Measurements from ENCODE around the gene SLC9B1.
"Not testable (repeated sequence)": the region's sequence is repeated elsewhere in the genome, so short reads cannot be mapped to it uniquely, and the experiment has no call there.

The SLC9B1 gene

GRCh38 chr4:103011378-103012025 lies 8.0 kb downstream of the SLC9B1 start:
- FAIRE-seq, result no peak
- DNase-seq (ENCODE audit: insufficient read length, low spot score), result no peak

GRCh38 chr4:103010804-103011203 lies 8.7 kb downstream of the SLC9B1 start:
- FAIRE-seq, result no peak

GRCh38 chr4:103008875-103009729 lies 10.4 kb downstream of the SLC9B1 start:
- DNase-seq (ENCODE audit: insufficient read length, low spot score) (peak; percentile 46), FAIRE-seq (no peak)

More at GRCh38 chr4:103010804-103011203, 8.7 kb downstream of the SLC9B1 start:
- DNase-seq (ENCODE audit: insufficient read length, low spot score), result no peak

- FAIRE-seq (no peak), DNase-seq (ENCODE audit: insufficient read length, low spot score) (no peak)
Observed at GRCh38 chr4:103002551-103002950, 17.0 kb downstream of the SLC9B1 start.

GRCh38 chr4:102994803-102995202 lies 24.7 kb downstream of the SLC9B1 start:
- DNase-seq (ENCODE audit: insufficient read length, low spot score) (no peak), FAIRE-seq (no peak)

GRCh38 chr4:102993985-102994384 lies 25.5 kb downstream of the SLC9B1 start:
- not testable (repeated sequence) for FAIRE-seq; DNase-seq (ENCODE audit: insufficient read length, low spot score)

- DNase-seq (ENCODE audit: insufficient read length, low spot score), result no peak
- FAIRE-seq, result no peak
Observed at GRCh38 chr4:102988429-102989020, 31.0 kb downstream of the SLC9B1 start.

GRCh38 chr4:102981005-102981404 lies 38.5 kb downstream of the SLC9B1 start:
- FAIRE-seq (no peak), DNase-seq (ENCODE audit: insufficient read length, low spot score) (no peak)

GRCh38 chr4:102961813-102962212 lies 57.7 kb downstream of the SLC9B1 start:
- DNase-seq (ENCODE audit: insufficient read length, low spot score); FAIRE-seq: not testable (repeated sequence)

- FAIRE-seq (no peak), DNase-seq (ENCODE audit: insufficient read length, low spot score) (no peak)
Observed at GRCh38 chr4:102959496-102959895, 60.0 kb downstream of the SLC9B1 start.

GRCh38 chr4:102945066-102945465 lies 74.4 kb downstream of the SLC9B1 start:
- no peak for FAIRE-seq
- no peak for DNase-seq (ENCODE audit: insufficient read length, low spot score)

GRCh38 chr4:102938063-102938462 lies 81.4 kb downstream of the SLC9B1 start:
- not testable (repeated sequence) for FAIRE-seq; DNase-seq (ENCODE audit: insufficient read length, low spot score)

GRCh38 chr4:102935716-102936115 lies 83.8 kb downstream of the SLC9B1 start:
- FAIRE-seq (no peak), DNase-seq (ENCODE audit: insufficient read length, low spot score) (no peak)

- not testable (repeated sequence) for FAIRE-seq; DNase-seq (ENCODE audit: insufficient read length, low spot score)
Observed at GRCh38 chr4:102919697-102920096, 99.8 kb downstream of the SLC9B1 start.

- DNase-seq (ENCODE audit: insufficient read length, low spot score) (no peak), FAIRE-seq (no peak)
Observed at GRCh38 chr4:102918859-102919258, 100.6 kb downstream of the SLC9B1 start.

GRCh38 chr4:102901804-102902203 lies 117.7 kb downstream of the SLC9B1 start:
- DNase-seq (ENCODE audit: insufficient read length, low spot score) (no peak), FAIRE-seq (no peak)

GRCh38 chr4:102897610-102898009 lies 121.9 kb downstream of the SLC9B1 start:
- FAIRE-seq; DNase-seq (ENCODE audit: insufficient read length, low spot score): not testable (repeated sequence)

GRCh38 chr4:102896547-102896946 lies 123.0 kb downstream of the SLC9B1 start:
- DNase-seq (ENCODE audit: insufficient read length, low spot score); FAIRE-seq: not testable (repeated sequence)

GRCh38 chr4:102889866-102890265 lies 129.6 kb downstream of the SLC9B1 start:
- FAIRE-seq, result not testable (repeated sequence)

GRCh38 chr4:102888570-102888969 lies 130.9 kb downstream of the SLC9B1 start:
- DNase-seq (ENCODE audit: insufficient read length, low spot score); FAIRE-seq: not testable (repeated sequence)

More at GRCh38 chr4:102889866-102890265, 129.6 kb downstream of the SLC9B1 start:
- not testable (repeated sequence) for DNase-seq (ENCODE audit: insufficient read length, low spot score)

- FAIRE-seq (no peak), DNase-seq (ENCODE audit: insufficient read length, low spot score) (no peak)
Observed at GRCh38 chr4:102883278-102883677, 136.2 kb downstream of the SLC9B1 start.

All from HTR-8/SVneo (cell line).